HepG2 (cell line): ENCODE data around the gene DSTYK. TPM values are rescaled to one million over a fixed set of nuclear protein-coding genes. Genes with fewer than 3 reads are reported as not detected.

ENCODE experiments used
- HNRNPL ChIP-seq: fragments of 200-400 bp; formaldehyde crosslinking; IDR thresholded peaks from 2 replicates; pipeline ENCODE4 v1.6.1; 2017; ENCODE audit warnings: mild to moderate bottlenecking, low read depth, low read length
- KLF6 ChIP-seq: IDR thresholded peaks from 2 replicates; pipeline ENCODE4 v1.8.0; 2016; ENCODE audit warnings: missing biosample characterization, missing genetic modification reagents
- MED13 ChIP-seq: sonication (generic); formaldehyde crosslinking; IDR thresholded peaks from 2 replicates; pipeline ENCODE4 v1.5.0; 2020; ENCODE audit warnings: missing genetic modification reagents
- NFKBIZ ChIP-seq: IDR thresholded peaks from 2 replicates; pipeline ENCODE4 v1.6.1; 2018; ENCODE audit warnings: missing genetic modification reagents, missing compliant biosample characterization
- PHF21A ChIP-seq: sonication (generic); formaldehyde crosslinking; IDR thresholded peaks from 2 replicates; pipeline ENCODE4 v1.5.0; 2020; ENCODE audit warnings: mild to moderate bottlenecking, missing genetic modification reagents
- PHF5A ChIP-seq: IDR thresholded peaks from one replicate; pipeline ENCODE4 v1.6.1; 2018; ENCODE audit warnings: low read depth, missing genetic modification reagents; ENCODE audit not compliant: unreplicated experiment
- SMYD3 ChIP-seq: sonication (generic); formaldehyde crosslinking; IDR thresholded peaks from 2 replicates; pipeline ENCODE4 v1.8.1; 2023; ENCODE audit warnings: mild to moderate bottlenecking, missing genetic modification reagents
- TSC22D2 ChIP-seq: sonication (generic); formaldehyde crosslinking; IDR thresholded peaks from 2 replicates; pipeline ENCODE4 v1.5.1; 2020; ENCODE audit warnings: missing genetic modification reagents, mild to moderate bottlenecking, borderline replicate concordance
- XBP1 ChIP-seq: sonication (generic); formaldehyde crosslinking; IDR thresholded peaks from 2 replicates; pipeline ENCODE4 v1.5.0; 2020; ENCODE audit warnings: missing genetic modification reagents
- ZNF326 ChIP-seq: sonication (generic); formaldehyde crosslinking; IDR thresholded peaks from 2 replicates; pipeline ENCODE4 v1.4.0; 2020; ENCODE audit warnings: missing genetic modification reagents, borderline replicate concordance
- ZNF446 ChIP-seq: sonication (generic); formaldehyde crosslinking; IDR thresholded peaks from 2 replicates; pipeline ENCODE4 v1.5.0; 2020; ENCODE audit warnings: mild to moderate bottlenecking, missing genetic modification reagents
- ZSCAN22 ChIP-seq: sonication (generic); formaldehyde crosslinking; IDR thresholded peaks from 2 replicates; pipeline ENCODE4 v1.4.0; 2020; ENCODE audit warnings: mild to moderate bottlenecking, missing genetic modification reagents
- polyA plus RNA-seq, 8 experiments: library from polyadenylated mRNA; depleted of rRNA in 3 of 8; stranded (reverse) in 7 of 8; unstranded in 1 of 8; fragments of >200 nt; fragmentation: Illumina TruSeq in 4 of 8; extraction: Trizol in 4 of 8; gene quantifications; 2 replicates each; pipeline versions ENCODE4 v1.2.1 to v1.2.3, GENCODE V29; 2011 to 2016; ENCODE audit warnings: low read depth in 4 of 8, missing spikeins in 1 of 8, mixed read lengths in 1 of 8; ENCODE audit not compliant: insufficient read depth in 1 of 8
- total RNA-seq, 5 experiments: library from RNA; depleted of rRNA; stranded (reverse); fragments of >200 nt; fragmentation: Illumina TruSeq; extraction: Trizol; gene quantifications; 2 replicates each; pipeline ENCODE4 v1.2.3, GENCODE V29; 2016; ENCODE audit warnings: low read depth in 1 of 5
- TF ChIP-seq, protein P1 (sequence below): sonication (generic); formaldehyde crosslinking; IDR thresholded peaks from 2 replicates; pipeline ENCODE4 v1.9.0; 2021; ENCODE audit warnings: mild to moderate bottlenecking, missing genetic modification reagents
- TF ChIP-seq, protein P2 (sequence below): IDR thresholded peaks from 2 replicates; pipeline ENCODE4 v1.6.1; 2016; ENCODE audit warnings: mild to moderate bottlenecking, missing biosample characterization, missing genetic modification reagents
- TF ChIP-seq, protein P3 (sequence below): sonication (generic); formaldehyde crosslinking; IDR thresholded peaks from 2 replicates; pipeline ENCODE4 v1.4.0; 2020; ENCODE audit warnings: missing genetic modification reagents, borderline replicate concordance
- TF ChIP-seq, protein P4 (sequence below): sonication (generic); formaldehyde crosslinking; IDR thresholded peaks from 2 replicates; pipeline ENCODE4 v1.4.0; 2020; ENCODE audit warnings: mild to moderate bottlenecking, low read depth, missing genetic modification reagents
- TF ChIP-seq, protein P5 (sequence below), 2 experiments: sonication (generic) in 1 of 2; formaldehyde crosslinking in 1 of 2; IDR thresholded peaks; 2 replicates each; pipeline versions ENCODE4 v1.4.0 to v1.6.1; 2018 to 2020; ENCODE audit warnings: missing genetic modification reagents in 2 of 2, borderline replicate concordance in 1 of 2, low read depth in 1 of 2, mild to moderate bottlenecking in 1 of 2, missing biosample characterization in 1 of 2

The DSTYK gene
- total and polyA plus RNA-seq, 2 of the 13 experiments (the other 11 are each of a cell fraction or from before 2014, with no cell fraction given), result 2.6 to 4.8 TPM

DNA sequence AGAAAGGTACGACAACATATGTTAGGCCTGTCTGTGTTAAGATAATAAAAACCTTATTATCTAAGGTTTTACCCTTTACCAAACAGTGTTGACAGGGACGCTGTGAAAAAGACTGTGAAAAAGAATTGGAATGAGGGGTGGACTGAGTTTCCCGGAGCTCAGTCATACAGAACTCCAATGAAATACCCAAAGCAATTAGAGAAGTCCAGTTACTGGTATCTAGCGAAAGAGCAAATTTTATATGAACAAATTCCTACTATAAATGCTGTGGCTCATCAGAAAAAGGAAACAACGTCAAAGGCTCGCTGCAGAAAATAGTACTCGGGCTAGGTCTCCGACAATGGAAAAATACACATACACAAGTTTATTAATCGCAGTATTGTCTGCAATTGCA, 89.0 kb downstream of the DSTYK start (continued):
- TF ChIP-seq, protein P1, sequence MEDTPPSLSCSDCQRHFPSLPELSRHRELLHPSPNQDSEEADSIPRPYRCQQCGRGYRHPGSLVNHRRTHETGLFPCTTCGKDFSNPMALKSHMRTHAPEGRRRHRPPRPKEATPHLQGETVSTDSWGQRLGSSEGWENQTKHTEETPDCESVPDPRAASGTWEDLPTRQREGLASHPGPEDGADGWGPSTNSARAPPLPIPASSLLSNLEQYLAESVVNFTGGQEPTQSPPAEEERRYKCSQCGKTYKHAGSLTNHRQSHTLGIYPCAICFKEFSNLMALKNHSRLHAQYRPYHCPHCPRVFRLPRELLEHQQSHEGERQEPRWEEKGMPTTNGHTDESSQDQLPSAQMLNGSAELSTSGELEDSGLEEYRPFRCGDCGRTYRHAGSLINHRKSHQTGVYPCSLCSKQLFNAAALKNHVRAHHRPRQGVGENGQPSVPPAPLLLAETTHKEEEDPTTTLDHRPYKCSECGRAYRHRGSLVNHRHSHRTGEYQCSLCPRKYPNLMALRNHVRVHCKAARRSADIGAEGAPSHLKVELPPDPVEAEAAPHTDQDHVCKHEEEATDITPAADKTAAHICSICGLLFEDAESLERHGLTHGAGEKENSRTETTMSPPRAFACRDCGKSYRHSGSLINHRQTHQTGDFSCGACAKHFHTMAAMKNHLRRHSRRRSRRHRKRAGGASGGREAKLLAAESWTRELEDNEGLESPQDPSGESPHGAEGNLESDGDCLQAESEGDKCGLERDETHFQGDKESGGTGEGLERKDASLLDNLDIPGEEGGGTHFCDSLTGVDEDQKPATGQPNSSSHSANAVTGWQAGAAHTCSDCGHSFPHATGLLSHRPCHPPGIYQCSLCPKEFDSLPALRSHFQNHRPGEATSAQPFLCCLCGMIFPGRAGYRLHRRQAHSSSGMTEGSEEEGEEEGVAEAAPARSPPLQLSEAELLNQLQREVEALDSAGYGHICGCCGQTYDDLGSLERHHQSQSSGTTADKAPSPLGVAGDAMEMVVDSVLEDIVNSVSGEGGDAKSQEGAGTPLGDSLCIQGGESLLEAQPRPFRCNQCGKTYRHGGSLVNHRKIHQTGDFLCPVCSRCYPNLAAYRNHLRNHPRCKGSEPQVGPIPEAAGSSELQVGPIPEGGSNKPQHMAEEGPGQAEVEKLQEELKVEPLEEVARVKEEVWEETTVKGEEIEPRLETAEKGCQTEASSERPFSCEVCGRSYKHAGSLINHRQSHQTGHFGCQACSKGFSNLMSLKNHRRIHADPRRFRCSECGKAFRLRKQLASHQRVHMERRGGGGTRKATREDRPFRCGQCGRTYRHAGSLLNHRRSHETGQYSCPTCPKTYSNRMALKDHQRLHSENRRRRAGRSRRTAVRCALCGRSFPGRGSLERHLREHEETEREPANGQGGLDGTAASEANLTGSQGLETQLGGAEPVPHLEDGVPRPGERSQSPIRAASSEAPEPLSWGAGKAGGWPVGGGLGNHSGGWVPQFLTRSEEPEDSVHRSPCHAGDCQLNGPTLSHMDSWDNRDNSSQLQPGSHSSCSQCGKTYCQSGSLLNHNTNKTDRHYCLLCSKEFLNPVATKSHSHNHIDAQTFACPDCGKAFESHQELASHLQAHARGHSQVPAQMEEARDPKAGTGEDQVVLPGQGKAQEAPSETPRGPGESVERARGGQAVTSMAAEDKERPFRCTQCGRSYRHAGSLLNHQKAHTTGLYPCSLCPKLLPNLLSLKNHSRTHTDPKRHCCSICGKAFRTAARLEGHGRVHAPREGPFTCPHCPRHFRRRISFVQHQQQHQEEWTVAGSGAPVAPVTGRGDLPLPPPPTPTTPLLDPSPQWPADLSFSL (CRISPR knock-in tag), result no peak
- TF ChIP-seq, protein P2, sequence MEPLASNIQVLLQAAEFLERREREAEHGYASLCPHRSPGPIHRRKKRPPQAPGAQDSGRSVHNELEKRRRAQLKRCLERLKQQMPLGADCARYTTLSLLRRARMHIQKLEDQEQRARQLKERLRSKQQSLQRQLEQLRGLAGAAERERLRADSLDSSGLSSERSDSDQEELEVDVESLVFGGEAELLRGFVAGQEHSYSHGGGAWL (CRISPR knock-in tag), result no peak
- TF ChIP-seq ZSCAN22 (CRISPR knock-in tag), result 0 out of 2 replicates have a peak, but pooled peaks have one; percentile 44
- TF ChIP-seq ZNF446 (CRISPR knock-in tag), result no peak
- TF ChIP-seq, protein P3, sequence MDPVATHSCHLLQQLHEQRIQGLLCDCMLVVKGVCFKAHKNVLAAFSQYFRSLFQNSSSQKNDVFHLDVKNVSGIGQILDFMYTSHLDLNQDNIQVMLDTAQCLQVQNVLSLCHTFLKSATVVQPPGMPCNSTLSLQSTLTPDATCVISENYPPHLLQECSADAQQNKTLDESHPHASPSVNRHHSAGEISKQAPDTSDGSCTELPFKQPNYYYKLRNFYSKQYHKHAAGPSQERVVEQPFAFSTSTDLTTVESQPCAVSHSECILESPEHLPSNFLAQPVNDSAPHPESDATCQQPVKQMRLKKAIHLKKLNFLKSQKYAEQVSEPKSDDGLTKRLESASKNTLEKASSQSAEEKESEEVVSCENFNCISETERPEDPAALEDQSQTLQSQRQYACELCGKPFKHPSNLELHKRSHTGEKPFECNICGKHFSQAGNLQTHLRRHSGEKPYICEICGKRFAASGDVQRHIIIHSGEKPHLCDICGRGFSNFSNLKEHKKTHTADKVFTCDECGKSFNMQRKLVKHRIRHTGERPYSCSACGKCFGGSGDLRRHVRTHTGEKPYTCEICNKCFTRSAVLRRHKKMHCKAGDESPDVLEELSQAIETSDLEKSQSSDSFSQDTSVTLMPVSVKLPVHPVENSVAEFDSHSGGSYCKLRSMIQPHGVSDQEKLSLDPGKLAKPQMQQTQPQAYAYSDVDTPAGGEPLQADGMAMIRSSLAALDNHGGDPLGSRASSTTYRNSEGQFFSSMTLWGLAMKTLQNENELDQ (CRISPR knock-in tag), result no peak
- 0 out of 2 replicates have a peak, but pooled peaks have one; percentile 9 for TF ChIP-seq PHF21A (CRISPR knock-in tag)
- TF ChIP-seq PHF5A (CRISPR knock-in tag), result peak; percentile 5
- TF ChIP-seq ZNF326, result no peak
- no peak for TF ChIP-seq TSC22D2
- no peak for TF ChIP-seq NFKBIZ (CRISPR knock-in tag)
- no peak for TF ChIP-seq HNRNPL
- TF ChIP-seq SMYD3 (CRISPR knock-in tag), result 0 out of 2 replicates have a peak, but pooled peaks have one; percentile 26
- TF ChIP-seq MED13, result 0 out of 2 replicates have a peak, but pooled peaks have one; percentile 23
- TF ChIP-seq, protein P4, sequence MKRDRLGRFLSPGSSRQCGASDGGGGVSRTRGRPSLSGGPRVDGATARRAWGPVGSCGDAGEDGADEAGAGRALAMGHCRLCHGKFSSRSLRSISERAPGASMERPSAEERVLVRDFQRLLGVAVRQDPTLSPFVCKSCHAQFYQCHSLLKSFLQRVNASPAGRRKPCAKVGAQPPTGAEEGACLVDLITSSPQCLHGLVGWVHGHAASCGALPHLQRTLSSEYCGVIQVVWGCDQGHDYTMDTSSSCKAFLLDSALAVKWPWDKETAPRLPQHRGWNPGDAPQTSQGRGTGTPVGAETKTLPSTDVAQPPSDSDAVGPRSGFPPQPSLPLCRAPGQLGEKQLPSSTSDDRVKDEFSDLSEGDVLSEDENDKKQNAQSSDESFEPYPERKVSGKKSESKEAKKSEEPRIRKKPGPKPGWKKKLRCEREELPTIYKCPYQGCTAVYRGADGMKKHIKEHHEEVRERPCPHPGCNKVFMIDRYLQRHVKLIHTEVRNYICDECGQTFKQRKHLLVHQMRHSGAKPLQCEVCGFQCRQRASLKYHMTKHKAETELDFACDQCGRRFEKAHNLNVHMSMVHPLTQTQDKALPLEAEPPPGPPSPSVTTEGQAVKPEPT, result 0 out of 2 replicates have a peak, but pooled peaks have one; percentile 7
- no peak for TF ChIP-seq KLF6 (CRISPR knock-in tag)
- TF ChIP-seq, protein P5, sequence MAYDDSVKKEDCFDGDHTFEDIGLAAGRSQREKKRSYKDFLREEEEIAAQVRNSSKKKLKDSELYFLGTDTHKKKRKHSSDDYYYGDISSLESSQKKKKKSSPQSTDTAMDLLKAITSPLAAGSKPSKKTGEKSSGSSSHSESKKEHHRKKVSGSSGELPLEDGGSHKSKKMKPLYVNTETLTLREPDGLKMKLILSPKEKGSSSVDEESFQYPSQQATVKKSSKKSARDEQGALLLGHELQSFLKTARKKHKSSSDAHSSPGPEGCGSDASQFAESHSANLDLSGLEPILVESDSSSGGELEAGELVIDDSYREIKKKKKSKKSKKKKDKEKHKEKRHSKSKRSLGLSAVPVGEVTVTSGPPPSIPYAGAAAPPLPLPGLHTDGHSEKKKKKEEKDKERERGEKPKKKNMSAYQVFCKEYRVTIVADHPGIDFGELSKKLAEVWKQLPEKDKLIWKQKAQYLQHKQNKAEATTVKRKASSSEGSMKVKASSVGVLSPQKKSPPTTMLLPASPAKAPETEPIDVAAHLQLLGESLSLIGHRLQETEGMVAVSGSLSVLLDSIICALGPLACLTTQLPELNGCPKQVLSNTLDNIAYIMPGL (CRISPR knock-in tag; IDR thresholded peaks at IDR 0.05; ENCODE audit: borderline replicate concordance in 1 of 2, low read depth in 1 of 2), result peak; percentile 1 to 17; a peak in 1 of 4 replicates
- 0 out of 2 replicates have a peak, but pooled peaks have one; percentile 47 for TF ChIP-seq XBP1 (CRISPR knock-in tag)
